NT2/D1 (cell line): Measurements from ENCODE around the gene MUSK.

Experiments
- YY1 ChIP-seq: IDR thresholded peaks from 2 replicates; pipeline ENCODE4 v1.6.1; 2011; ENCODE audit not compliant: insufficient read length, insufficient read depth
- ZNF274 ChIP-seq: IDR thresholded peaks from 2 replicates; pipeline ENCODE4 v1.6.1; 2011; ENCODE audit warnings: mild to moderate bottlenecking, low read depth, low read length

DNA sequence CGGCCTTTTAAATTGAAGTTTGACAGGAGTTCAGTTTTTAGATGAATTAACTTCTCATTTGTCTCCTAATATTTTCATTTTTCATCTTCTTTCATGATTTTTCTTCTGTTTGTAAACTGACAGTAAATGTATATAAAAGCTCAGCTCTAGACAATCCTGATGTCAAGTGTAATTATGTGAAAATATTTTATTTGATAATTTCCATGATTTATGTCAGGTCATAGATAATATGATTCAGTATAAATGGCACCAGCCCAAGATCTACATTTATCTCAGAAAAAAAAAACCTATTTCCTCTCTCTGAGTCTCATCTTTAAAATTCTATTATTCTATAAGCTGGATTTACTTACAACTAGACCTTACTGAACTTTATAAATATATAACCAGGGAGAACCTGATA lies 115.7 kb downstream of the MUSK start:
- TF ChIP-seq ZNF274 (no peak), YY1 (no peak)
